Activated CD4-positive, alpha-beta T cell treated with anti-CD3 and anti-CD28 coated beads for 48 hours (primary cell): ENCODE results near the gene ADD3.
A peak's percentile ranks its signal among the peaks of the same experiment; 100 is the strongest.

Experiments used
- DNase-seq: peaks from one replicate; pipeline ENCODE4 v3.0.0-alpha.2; 2020

Gene ADD3

DNA sequence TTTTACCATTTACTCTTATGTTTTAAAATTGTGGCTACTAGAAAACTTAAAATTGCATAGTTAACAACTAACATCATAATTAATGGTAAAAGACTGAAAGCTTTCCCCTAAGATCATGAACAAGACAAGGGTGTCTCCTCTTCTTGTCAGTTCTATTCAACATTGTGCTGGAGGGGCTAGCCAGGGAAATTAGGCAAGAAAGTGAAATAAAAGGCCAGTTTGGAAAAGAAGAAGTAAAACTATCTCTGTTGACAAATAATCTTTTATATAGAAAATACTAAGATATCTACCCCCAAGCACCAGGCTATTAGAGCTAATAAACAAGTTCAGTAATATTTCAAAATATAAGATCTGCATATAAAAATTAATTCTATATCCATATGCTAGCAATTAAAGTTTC, 152.7 kb downstream of the ADD3 start:
- DNase-seq, result no peak

DNA sequence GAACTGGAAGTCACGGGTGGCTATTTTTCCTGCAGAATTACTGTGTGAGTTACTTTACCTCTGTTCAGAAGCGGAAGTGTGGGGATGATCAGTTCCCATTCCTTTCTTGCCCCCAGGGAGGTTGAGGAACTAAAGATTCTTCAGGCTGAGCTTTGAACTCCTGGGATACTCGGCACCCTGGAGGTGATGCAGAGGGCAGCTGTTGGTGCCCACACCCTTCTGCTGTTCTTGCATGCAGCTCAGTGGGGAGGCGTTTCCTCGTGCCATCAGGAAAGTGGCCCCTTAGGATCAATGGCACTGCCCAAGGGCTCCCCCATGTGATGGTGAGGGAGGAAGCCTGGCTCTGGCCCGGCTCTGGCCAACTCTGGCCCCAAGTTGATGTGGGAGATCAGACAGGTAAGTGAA, 155.0 kb downstream of the ADD3 start:
- no peak for DNase-seq

DNA sequence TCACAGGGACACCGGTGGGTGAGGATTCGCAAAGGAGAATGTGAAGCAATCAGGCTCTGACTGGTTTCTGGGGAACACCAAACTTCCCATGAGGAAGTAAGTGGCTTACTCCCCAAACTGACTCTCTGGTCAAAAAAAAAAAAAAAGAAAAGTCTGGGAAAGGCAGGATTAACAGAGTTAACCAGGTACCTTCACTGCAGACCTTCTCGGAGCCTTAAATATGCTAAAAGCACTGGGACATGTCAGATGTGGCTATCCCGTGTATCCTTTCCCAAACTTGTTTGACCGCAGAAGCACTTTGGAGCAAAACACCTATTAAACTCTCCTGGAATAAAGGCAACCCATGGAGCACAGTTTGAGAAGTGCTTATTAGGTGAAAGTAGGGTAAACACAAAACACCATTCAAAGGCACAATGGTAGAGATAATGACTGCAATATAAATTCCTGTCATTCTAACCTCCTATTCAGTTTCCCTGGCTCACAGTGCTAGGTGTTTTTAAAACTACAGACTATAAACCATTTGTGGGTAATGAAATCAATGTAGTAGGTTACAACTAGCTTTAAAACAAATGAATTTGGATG, 155.5 kb downstream of the ADD3 start:
- no peak for DNase-seq

DNA sequence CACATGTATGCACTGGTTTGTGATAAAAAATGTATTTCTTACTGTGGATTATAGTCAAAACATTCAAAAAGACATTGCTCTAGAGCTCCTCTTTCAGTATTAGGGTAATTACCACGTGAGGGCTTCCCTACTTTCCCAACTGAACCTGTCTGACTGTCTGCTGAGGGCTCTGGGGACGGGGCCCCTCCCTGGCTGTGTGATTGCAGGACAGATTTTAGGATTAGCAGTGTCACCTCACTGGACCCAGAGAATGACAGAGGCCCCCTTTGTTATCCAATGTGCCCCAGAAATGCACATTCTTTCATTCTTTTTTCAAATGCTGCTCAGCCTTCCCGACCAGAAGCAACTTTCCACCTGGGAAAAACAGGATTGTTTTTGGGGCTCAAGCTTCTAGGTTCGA, 156.1 kb downstream of the ADD3 start:
- DNase-seq, result no peak

DNA sequence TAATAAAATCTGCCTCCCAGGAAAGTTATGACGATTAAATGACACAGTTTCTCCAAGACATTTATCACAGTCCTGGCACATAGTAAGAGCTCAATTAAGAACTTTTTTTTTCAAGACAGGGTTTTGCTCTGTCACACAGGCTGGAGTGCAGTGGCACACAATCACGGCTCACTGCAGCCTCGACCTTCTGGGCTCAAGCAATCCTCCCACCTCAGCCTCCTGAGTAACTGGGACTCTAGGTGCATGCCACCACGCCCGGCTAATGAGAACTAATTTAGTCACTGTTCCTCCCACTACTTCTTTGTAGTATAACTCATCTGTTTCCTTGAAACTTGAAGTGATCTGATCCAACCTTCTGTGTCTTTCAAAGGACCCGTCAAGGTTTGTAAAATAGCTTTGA, 157.5 kb downstream of the ADD3 start:
- DNase-seq, result peak; percentile 63

DNA sequence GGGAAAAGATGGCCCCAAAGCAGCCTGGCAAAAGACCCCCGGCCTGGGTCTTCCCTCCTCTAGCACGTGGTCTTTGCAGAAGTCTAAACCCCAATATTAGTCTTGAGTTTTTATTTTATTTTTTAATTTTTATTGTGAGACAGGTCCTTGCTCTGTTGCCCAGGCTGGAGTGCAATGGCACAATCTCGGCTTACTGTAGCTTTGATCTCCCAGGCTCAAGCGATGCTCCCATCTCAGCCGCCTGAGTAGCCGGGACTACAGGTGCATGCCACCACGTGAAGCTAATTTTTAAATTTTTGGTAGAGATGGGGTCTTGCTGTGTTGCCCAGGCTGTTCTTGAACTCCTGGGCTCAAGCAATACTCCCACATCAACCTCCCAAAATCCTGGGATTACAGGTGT, 159.4 kb downstream of the ADD3 start:
- no peak for DNase-seq

DNA sequence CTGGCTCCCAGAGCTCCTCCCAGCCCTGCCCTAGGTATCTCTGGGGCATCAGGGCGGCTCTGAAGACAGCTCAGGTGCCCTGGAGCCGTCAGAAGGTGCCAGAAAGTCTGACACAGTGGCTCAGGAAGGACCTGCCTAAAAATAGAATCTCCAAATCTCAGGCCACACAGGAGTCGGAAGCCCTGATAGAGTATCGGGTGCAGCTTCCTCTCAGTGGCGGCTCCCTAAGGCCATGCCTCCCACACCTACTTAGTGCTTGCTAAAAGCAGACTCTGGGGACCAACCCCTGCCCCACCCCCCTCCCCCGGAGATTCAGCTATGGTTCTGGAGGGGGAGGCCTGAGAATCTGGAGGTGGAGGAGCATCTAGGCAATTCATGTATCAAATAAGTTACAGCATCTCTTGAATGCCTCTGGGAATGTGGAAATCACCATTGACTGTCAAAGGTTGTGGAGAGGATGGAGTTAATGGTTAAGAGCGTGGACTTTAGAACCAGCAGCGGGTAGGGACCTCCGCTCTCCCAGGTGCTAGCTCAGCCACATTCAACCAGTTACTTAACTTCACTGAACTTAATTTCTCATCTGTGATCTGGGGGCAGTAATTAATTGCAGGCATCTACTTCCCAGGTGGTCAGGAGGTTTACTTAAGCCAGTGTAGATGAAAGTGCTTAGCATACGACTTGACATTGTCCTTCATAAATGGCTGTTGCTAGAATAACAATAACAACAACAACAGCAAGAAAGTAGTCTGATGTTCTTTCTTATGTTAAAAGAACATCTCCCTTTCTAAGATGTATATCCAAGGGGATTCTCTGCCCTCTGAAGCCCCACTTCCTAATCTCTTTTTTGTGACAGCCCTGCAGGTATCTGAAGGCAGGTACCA, 161.1 kb downstream of the ADD3 start:
- peak; percentile 16 for DNase-seq

- no peak for DNase-seq
Measured at GRCh38 chr10:110169586-110169985, 161.8 kb downstream of the ADD3 start.

DNA sequence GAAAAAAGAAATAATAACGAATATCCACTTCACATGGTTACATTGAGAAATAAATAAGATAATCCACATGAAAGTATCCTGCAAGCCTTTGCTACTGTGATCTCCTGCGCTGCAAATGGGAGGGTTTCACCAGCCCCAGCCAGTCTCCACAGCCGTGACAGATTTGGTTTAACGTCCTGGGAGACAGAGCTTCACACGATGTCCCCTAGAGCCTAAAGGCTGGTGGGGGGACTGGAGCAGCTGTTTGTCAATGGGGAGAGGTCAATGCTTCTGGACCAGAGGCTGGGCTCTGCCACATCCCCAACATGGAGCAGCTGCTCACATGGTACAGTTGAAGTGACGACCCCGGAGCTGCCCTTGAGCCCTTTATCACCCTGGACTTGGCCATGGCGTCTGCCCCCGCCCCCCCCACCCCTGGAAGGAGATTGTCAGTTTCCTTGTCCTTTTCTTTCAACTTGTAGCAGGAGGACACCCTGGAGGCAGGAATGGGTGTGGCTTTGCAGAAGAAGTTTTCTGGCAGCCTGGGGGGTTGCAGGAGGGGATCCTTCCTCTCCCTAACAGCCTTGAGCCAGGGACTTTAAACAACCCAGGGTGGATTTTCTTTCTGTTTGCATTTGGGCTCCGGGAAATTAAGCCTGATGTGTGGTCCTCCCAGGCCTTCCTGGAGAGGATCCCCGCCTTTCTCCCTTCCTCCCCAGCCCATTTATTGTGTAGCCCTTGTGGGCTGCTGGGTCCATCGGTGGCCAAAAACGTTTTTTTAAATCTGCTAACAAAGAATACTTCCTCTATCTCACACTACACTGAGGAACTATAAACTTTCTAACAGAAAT, 162.6 kb downstream of the ADD3 start:
- DNase-seq, result no peak

GRCh38 chr10:110171032-110171431, 163.2 kb downstream of the ADD3 start:
- DNase-seq, result no peak

DNA sequence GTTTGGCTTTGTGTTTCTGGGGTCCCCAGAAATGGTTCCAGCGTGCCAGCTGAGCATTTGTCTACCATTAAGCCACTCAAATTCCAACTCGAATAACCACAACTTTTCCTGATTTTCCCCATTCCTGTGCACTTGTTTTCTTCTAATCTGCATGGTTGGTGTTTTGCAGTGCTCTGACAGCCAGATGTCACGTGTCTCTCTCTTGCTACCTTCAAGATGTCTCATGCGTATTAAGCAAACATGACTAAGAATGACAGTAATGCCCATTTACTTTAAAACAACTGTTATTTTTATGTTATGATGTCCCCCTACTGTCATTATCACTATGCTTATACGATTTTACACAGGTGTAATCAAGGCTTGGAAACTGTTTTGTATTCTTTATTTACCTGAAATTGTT, 164.4 kb downstream of the ADD3 start:
- DNase-seq, result no peak

- no peak for DNase-seq
Measured at GRCh38 chr10:110174201-110174600, 166.4 kb downstream of the ADD3 start.

DNA sequence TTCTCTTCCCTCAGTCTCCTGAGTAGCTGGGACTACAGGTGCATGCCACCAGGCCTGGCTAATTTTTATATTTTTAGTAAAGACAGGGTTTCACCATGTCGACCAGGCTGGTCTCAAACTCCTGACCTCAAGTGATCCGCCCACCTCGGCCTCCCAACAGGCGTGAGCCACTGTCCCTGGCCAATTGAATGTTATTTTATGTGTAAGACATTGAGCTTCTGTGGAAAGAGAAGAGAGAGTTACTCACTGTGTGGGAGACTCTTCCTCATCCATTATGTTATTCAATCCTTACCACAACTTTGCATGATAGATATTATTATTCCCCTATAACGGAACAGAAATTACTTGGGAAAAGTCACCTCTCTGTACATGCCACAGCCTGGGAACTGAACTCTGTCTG, 167.0 kb downstream of the ADD3 start:
- DNase-seq, result no peak

- no peak for DNase-seq
Measured at GRCh38 chr10:110175406-110175805, 167.6 kb downstream of the ADD3 start.

- DNase-seq, result no peak
Measured at GRCh38 chr10:110176141-110177030, 168.6 kb downstream of the ADD3 start.

DNA sequence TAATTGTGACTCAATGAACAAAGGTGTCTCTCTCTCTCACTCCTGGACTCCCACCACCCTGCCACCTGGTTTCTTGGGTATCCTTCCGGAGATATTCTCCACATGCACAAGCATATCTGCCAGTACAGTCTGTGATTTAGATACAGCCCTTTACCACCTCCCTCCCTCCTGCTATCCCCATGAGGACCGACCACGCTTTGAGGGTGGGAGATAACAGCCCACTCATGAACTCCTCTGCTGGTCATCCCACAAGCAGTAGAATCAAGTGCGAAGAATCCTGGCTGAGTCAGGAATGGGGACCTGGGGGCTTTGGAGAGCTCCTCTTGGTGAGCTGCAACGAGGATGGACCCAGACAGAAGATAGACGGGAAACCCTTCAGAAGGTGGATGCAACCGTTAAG, 171.4 kb downstream of the ADD3 start:
- no peak for DNase-seq

DNA sequence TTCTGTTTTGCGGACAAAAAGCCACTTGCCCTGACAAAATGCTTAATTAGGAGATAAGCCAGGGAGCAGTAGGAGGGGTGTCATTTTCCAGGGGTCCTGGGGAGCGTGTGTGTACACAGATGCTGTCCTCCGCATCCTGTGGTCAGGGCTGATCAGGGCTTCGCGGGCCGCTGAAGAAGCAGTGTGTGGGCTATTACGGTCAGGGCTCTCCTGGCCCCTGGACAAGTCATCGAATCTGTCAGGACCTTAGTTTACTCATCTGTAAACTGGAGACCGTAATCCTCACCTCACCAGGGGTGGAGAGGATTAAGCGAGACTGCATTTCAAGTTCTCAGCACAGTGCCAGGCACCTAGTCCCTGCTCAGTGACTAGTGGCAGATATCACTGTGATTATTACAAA, 173.7 kb downstream of the ADD3 start:
- DNase-seq, result no peak

- DNase-seq, result no peak
Measured at GRCh38 chr10:110181911-110182310, 174.1 kb downstream of the ADD3 start.

DNA sequence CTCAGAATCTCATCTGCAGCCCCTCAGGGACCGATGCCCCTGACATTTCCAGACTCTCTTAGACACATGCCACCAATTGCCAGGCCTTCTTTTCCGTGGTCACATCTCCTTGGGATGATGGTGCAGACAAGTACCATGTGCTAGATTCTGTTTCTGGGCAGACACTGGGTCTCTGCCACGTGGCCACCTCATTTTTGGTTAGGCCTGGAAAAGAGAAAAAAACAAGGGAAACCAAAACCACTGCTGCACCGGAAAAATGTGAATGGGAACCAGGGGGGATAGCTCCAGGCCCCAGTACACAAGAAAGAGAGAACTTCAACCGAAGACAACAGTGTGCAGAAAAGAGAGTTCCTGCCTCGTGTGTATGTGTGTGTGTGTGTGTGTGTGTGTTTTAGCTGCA, 176.6 kb downstream of the ADD3 start:
- DNase-seq, result no peak
